MM.1S (cell line): Measurements from ENCODE around the gene GSG1L.

Source experiments
- CTCF ChIP-seq: fragments of 300-600 bp; sonication (generic); IDR thresholded peaks from 2 replicates; pipeline ENCODE4 v1.5.1; 2016; ENCODE audit warnings: antibody characterized with exemption, low read length, mixed read lengths
- EZH2 ChIP-seq: fragments of 300-600 bp; sonication (generic); optimal IDR thresholded peaks from 2 replicates; pipeline ENCODE3; 2017; ENCODE audit warnings: low read depth, mild to moderate bottlenecking, antibody characterized with exemption, low read length, mixed read lengths

GRCh38 chr16:28100810-28101532, 37.5 kb upstream of the GSG1L start:
- no peak for TF ChIP-seq CTCF
- TF ChIP-seq EZH2 = no peak
